IPS DF 4.7 (cell line): ENCODE data around the gene PPM1E.

ENCODE experiments used
- DNase-seq: peaks from one replicate; pipeline ENCODE4 v3.0.0-alpha.2; 2013; ENCODE audit warnings: low spot score; ENCODE audit errors: extremely low read depth

The PPM1E gene

GRCh38 chr17:58993311-58993710 is 237.7 kb downstream of the PPM1E start:
- DNase-seq: no peak

DNA sequence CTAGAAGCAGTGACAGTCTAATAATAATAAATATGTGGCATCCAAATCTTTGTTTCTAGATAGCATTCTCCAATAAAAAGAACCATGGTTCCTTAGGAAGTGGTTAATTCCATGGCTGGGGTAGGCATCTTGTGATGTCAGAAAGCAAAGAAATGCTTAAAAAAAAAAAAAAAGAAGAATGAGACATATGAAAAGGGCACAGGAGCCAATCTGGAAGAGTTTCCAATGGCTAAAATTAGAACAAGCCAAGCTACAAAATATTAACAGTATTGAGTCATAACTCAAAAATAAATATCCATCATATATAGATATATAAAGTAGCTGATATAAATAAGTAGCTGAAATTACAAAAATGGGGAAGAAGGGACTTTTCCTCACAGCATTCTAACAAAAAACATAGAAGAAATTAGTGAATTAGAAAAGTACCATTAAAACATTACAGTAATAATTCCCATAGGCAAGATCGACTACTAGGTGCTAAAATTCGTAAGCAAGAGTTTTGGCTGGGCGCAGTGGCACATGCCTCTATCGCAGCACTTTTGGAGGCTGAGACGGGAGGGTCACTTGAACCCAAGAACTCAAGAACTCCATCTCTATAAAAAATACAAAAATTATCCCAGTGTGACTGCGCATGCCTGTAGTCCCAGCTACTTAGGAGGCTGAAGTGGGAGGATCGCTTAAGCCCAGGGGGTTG is 239.7 kb downstream of the PPM1E start:
- DNase-seq: no peak

DNA sequence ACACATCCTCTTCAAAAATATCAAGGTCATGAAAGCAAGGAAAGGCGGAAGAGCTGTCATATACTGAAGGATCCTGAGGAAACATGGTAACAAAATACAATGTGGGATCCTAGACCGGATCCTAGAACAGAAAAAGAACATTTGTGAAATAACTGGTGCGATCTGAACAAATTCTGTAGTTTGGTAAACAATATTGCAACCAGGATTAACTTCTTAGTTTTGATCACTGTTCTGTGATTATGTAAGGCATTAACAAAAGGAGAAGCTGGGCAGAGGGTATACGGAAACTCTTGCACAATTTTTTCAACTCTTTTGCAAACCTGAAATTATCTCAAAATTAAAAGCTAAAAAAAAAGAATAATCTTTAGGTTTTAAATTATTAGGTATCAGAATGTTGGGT is 241.3 kb downstream of the PPM1E start:
- no peak for DNase-seq

GRCh38 chr17:58997756-58998553 is 242.3 kb downstream of the PPM1E start:
- no peak for DNase-seq

- DNase-seq: no peak
These were observed 243.2 kb downstream of the PPM1E start for GRCh38 chr17:58998871-58999270.

DNA sequence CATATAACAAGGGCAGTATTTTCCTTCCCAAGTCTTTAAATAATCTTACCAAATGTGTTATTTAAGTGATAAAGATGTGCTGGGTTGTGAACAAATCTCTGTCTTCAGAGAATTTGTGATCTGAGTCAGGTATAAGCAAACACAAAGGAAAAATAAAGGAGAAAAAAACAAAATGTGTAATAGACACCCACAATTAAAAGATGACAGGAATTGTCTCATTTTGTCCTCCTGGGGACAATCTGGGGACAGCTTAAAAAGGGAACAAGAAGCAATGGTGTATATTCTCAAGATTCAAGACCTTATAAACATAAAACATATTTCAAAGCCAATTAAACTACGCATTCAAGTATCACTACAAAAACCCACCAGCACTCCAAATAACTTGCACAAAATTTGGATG is 243.8 kb downstream of the PPM1E start:
- DNase-seq: no peak

DNA sequence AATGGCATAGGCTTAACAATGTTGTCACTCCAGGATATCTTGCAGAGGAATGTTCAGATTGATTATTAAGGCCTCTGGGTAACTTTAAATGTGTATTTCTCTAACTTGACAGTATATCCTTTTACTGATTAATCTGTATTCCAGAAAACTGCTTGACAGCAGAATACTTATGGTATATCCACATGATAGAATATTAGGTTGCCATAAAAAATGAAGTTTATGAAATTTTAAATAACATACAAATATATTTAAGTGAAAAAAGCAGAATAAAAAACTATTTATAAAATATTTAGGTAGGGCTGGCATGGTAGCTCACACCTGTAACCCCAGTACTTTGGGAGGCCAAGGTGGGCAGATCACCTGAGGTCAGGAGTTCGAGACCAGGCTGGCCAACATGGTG is 244.4 kb downstream of the PPM1E start:
- no peak for DNase-seq

GRCh38 chr17:59001158-59001814 is 245.6 kb downstream of the PPM1E start:
- DNase-seq: no peak

DNA sequence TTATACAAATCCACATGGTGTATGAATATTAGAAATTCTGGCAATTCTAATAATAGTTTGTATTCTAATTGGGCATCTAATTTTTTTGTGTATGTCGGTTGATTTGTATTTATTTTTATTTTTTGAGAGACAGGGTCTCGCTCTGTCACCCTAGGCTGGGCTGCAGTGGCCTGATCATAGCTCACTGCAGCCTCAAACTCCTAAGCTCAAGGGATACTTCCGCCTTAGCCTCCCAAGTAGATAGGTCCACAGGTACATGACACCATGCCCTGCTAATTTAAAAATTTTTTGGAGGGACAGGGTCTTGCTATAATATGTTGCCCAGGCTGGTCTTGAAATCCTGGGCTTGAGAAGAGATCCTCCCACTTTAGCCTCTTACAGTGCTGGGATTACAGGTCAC is 246.5 kb downstream of the PPM1E start:
- no peak for DNase-seq

- DNase-seq: no peak
These were observed 247.2 kb downstream of the PPM1E start for GRCh38 chr17:59002848-59003247.

DNA sequence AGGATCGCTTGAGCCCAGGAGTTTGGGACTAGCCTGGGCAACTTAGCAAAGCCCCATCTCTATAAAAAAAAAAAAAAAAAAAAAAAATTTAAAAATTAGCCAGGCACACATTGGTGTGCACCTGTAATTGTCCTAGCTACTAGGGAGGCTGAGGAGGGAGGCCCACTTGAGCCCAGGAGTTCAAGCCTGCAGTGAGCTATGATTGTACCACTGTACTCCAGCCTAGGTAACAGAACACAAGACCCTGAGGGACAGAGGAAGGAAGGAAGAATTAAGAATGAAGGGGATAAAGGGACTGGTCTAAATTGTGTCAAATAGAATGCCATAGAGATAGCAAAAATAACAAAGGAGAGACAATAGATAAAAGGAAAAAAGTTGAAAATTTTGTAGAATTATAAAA is 248.2 kb downstream of the PPM1E start:
- no peak for DNase-seq

GRCh38 chr17:59004338-59005111 is 248.9 kb downstream of the PPM1E start:
- DNase-seq: no peak

- DNase-seq: no peak
These were observed 252.3 kb downstream of the PPM1E start for GRCh38 chr17:59007995-59008394.

DNA sequence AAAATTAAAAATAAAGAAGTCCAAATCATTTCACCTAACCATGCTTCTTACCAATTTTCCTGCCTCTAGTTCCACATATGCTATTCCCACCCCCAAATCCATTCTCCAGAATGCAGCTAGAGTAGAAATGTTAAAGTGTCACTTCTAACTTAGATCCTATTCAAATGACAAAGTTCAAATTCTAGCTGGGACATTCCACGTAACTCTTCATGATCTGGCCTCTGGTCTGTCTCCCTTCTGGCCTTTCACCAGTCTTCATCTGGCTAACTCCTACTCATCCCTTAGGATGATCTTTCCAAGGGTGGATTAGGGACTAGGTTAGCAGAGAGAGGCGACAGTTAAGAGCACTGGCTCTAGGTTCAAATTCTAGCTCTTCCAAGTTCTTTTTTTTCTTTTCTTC is 253.1 kb downstream of the PPM1E start:
- DNase-seq: no peak

- no peak for DNase-seq
These were observed 254.4 kb downstream of the PPM1E start for GRCh38 chr17:59010026-59010425.

- DNase-seq: no peak
These were observed 256.3 kb downstream of the PPM1E start for GRCh38 chr17:59011975-59012374.

- no peak for DNase-seq
These were observed 262.4 kb downstream of the PPM1E start for GRCh38 chr17:59018019-59018418.

DNA sequence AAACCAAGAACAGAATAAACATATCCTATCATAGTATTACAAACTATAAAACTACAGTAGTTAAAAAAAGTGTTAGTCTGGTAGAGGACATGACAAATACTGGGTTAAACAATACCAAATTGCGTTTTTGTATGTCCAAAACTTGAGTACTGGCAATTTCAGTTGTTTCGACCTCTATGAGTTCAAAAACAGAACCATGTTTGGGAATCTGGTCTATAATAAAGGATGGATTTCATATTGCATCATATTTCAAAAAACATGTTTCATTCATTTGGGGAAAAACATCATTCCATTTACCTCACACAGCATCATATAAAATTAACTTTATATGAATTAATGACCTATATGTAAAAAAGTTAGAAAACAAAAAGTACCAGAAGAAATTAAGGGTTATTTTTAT is 269.3 kb downstream of the PPM1E start:
- no peak for DNase-seq

- DNase-seq: no peak
These were observed 270.7 kb downstream of the PPM1E start for GRCh38 chr17:59026176-59026939.

DNA sequence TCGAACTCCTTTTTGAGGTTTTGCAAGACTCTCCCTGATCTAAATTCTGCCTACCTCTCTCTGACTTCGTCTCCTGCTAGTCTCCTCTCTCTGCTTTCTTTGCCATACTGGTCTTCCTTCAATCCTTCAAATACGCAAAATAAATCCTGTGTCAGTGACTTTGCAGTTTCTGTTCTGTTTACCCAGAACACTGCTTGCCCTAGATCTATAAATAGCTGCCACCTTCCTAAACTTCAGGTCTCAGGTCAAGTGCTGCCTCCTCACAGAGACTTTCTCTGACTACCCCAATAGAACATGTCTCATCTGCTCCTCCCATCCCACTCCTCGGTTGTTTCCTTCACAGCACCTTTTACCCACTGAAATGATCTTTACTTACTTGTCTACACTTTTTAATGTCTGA is 272.1 kb downstream of the PPM1E start:
- no peak for DNase-seq

GRCh38 chr17:59028328-59028727 is 272.7 kb downstream of the PPM1E start:
- DNase-seq: no peak
